Mammary epithelial cell (primary cell): ENCODE results near the gene DPPA2.

Source experiments
- EZH2 ChIP-seq: IDR thresholded peaks from 2 replicates; pipeline ENCODE4 v1.6.1; 2012; ENCODE audit warnings: low read length, inconsistent platforms, borderline replicate concordance
- TF ChIP-seq, protein P1 (sequence below), 2 donors: IDR thresholded peaks in 1 of 2; conservative IDR thresholded peaks in 1 of 2; 2 replicates each; pipeline ENCODE4 v1.5.1; 2011 to 2012; ENCODE audit warnings: inconsistent platforms in 2 of 2, low read length in 2 of 2, mild to moderate bottlenecking in 2 of 2, control low read depth in 1 of 2, low read depth in 1 of 2; ENCODE audit not compliant: insufficient read depth in 1 of 2; ENCODE audit errors: extremely low read depth in 1 of 2

DNA sequence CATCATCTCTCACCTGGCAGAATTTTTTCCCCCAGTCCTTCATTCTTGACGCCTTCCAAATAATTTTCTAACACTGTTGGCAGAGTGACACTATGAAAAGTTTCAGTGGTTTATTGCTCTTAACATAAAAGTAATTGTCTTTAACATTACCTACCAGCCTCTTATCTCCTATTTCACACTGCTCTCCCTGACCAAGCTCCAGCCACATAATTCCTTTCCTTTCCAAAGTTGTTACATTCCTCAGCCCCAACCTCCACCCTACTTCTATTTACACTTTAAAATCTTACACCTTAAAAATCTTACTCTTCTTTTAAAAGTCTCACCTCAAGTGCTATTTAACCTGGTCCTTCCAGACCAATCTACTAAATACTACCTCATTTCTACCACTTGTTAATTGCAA lies 18.3 kb upstream of the DPPA2 start:
- TF ChIP-seq, protein P1, sequence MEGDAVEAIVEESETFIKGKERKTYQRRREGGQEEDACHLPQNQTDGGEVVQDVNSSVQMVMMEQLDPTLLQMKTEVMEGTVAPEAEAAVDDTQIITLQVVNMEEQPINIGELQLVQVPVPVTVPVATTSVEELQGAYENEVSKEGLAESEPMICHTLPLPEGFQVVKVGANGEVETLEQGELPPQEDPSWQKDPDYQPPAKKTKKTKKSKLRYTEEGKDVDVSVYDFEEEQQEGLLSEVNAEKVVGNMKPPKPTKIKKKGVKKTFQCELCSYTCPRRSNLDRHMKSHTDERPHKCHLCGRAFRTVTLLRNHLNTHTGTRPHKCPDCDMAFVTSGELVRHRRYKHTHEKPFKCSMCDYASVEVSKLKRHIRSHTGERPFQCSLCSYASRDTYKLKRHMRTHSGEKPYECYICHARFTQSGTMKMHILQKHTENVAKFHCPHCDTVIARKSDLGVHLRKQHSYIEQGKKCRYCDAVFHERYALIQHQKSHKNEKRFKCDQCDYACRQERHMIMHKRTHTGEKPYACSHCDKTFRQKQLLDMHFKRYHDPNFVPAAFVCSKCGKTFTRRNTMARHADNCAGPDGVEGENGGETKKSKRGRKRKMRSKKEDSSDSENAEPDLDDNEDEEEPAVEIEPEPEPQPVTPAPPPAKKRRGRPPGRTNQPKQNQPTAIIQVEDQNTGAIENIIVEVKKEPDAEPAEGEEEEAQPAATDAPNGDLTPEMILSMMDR (conservative IDR thresholded peaks at IDR 0.05 in 1 of 2, IDR thresholded peaks at IDR 0.05 in 1 of 2; ENCODE audit: extremely low read depth in 1 of 2, insufficient read depth in 1 of 2, low read depth in 1 of 2, low read length in 2 of 2) = no peak
- TF ChIP-seq EZH2 = no peak
